ENCODE measurements around the gene CREB3L4. TPM values are rescaled to one million over a fixed set of nuclear protein-coding genes. Genes with fewer than 3 reads are reported as not detected.
A peak's percentile ranks its signal among the peaks of the same experiment; 100 is the strongest.

Gene CREB3L4, protein sequence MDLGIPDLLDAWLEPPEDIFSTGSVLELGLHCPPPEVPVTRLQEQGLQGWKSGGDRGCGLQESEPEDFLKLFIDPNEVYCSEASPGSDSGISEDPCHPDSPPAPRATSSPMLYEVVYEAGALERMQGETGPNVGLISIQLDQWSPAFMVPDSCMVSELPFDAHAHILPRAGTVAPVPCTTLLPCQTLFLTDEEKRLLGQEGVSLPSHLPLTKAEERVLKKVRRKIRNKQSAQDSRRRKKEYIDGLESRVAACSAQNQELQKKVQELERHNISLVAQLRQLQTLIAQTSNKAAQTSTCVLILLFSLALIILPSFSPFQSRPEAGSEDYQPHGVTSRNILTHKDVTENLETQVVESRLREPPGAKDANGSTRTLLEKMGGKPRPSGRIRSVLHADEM
- total RNA-seq (2021) (23.4 and 25.9 TPM in 2 replicates), Bru-seq, nascent RNA (percentile 47 among the genes with signal in this experiment), BruChase-seq, experiment 1, labeled RNA remaining after a 2-hour chase (percentile 53 among the genes with signal in this experiment), BruChase-seq, experiment 2, labeled RNA remaining after a 6-hour chase (percentile 60 among the genes with signal in this experiment)
- long read RNA-seq, transcript CREB3L4-205 (10 exons, 1,752 nt), result major isoform, 7 of 47 reads
- long read RNA-seq, partial matches to known transcripts, result 4 of 47 reads
- long read RNA-seq, other reads (novel, unspliced or antisense), result 28 of 47 reads

DNA sequence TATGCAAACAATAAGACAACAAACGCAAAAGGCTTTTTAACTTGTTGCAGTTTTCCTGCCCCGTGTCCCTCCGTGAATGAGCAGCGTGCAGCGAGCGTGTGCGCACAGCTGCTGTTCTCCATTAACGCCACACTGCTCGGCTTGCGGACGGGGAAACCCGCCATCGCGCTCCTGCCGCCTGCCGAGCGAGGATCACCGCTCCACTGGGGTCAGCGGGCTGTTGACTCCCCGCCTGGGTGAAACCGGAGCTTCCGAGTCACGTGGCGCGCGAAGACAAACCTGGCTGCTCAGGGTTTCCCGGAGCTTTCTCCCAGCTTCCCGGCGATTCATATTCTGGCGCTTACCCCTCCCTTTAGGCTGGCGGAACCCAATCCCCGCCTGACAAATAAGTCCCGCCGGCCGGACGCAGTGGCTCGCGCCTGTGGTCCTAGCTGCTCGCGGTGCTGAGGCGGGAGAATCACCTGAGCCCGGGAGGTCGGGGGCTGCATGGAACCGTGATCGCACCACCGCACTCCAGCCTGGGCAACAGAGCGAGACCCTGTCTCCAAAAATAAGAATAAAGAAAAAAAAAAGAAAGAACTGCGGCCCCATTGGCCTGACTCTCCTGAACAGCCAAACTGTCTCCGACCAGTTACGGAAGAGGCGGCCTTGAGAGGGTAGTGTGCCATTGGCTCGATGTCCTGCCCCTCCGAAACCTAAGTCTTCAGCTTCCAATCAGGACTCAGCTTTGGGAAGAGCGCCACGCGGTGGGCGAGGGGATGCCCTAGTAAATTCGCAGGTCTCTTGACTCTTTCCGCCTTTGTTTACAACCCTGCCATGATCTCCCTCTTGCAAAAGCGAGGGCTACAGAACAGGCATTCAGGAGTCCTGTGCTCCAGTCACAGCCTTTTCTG lies at the start of gene CREB3L4:
Gene CREB3L4, plus strand, starts transcription at position 796 of the 893 bp plus-strand sequence. CDS start 624 bp downstream, outside the sequence.
- no peaks in the 10 kb centered on the region for H4K20me1 ChIP-seq (ENCODE audit: insufficient read depth)
- H3K79me2 ChIP-seq (ENCODE audit: low read depth), result peaks cover 26% of the 10 kb centered on the region
- no TSS peak for BruUV-seq (replicated peaks)
- H3K36me3 ChIP-seq (ENCODE audit: low read depth), result no peaks in the 10 kb centered on the region
- H3K27ac ChIP-seq, result peak within 1 kb of the TSS; percentile 80
- no peaks in the 10 kb centered on the region for H3K9me3 ChIP-seq (ENCODE audit: insufficient read depth, low read depth)
- peak within 1 kb of the TSS; percentile 90 for H3K4me3 ChIP-seq
- peak within 1 kb of the TSS; percentile 98 for H3K4me2 ChIP-seq
- peaks cover 37% of the 10 kb centered on the region for H3K4me1 ChIP-seq (replicated peaks; ENCODE audit: insufficient read depth)
- no peaks in the 10 kb centered on the region for H3K27me3 ChIP-seq (ENCODE audit: insufficient read depth, low read depth)
- intact Hi-C loops (cut with micrococcal nuclease; ENCODE audit: unreplicated experiment), result loop anchor here (1.0 to 10.0 kb wide), 3 partner anchors 19 to 433 kb away; partner anchors contain the start of genes RAB13, S100A2 and S100A6
- peaks cover 59% of the 10 kb centered on the region for H3F3A ChIP-seq (ENCODE audit: insufficient read depth, low read depth)
- POLR2A ChIA-PET (ENCODE audit: unreplicated experiment), result interaction anchor here (0.5 to 1.7 kb wide), 11 partner anchors 10 to 1086 kb away, joined by 3 to 13 read pairs (median 3); partner anchors contain the start of genes GATAD2B, JTB and RAB13
- CTCF ChIA-PET, result interaction anchor here (0.6 to 1.4 kb wide), 3 partner anchors 10 to 430 kb away, joined by 3 to 6 read pairs (median 3); partner anchors contain the start of gene JTB
- DNase-seq, result peak; percentile 92 to 93
- no peak for TF ChIP-seq EZH2 (IDR thresholded peaks at IDR 0.05; ENCODE audit: low read depth)
- TF ChIP-seq, protein P1, sequence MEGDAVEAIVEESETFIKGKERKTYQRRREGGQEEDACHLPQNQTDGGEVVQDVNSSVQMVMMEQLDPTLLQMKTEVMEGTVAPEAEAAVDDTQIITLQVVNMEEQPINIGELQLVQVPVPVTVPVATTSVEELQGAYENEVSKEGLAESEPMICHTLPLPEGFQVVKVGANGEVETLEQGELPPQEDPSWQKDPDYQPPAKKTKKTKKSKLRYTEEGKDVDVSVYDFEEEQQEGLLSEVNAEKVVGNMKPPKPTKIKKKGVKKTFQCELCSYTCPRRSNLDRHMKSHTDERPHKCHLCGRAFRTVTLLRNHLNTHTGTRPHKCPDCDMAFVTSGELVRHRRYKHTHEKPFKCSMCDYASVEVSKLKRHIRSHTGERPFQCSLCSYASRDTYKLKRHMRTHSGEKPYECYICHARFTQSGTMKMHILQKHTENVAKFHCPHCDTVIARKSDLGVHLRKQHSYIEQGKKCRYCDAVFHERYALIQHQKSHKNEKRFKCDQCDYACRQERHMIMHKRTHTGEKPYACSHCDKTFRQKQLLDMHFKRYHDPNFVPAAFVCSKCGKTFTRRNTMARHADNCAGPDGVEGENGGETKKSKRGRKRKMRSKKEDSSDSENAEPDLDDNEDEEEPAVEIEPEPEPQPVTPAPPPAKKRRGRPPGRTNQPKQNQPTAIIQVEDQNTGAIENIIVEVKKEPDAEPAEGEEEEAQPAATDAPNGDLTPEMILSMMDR (conservative IDR thresholded peaks at IDR 0.05), result peak; percentile 58; the same call in 1 of the 2 replicates
- no peaks in the 10 kb centered on the region for H3K9me2 ChIP-seq (ENCODE audit: insufficient read depth)
- H2AFZ ChIP-seq, result peak within 1 kb of the TSS; percentile 89

DNA sequence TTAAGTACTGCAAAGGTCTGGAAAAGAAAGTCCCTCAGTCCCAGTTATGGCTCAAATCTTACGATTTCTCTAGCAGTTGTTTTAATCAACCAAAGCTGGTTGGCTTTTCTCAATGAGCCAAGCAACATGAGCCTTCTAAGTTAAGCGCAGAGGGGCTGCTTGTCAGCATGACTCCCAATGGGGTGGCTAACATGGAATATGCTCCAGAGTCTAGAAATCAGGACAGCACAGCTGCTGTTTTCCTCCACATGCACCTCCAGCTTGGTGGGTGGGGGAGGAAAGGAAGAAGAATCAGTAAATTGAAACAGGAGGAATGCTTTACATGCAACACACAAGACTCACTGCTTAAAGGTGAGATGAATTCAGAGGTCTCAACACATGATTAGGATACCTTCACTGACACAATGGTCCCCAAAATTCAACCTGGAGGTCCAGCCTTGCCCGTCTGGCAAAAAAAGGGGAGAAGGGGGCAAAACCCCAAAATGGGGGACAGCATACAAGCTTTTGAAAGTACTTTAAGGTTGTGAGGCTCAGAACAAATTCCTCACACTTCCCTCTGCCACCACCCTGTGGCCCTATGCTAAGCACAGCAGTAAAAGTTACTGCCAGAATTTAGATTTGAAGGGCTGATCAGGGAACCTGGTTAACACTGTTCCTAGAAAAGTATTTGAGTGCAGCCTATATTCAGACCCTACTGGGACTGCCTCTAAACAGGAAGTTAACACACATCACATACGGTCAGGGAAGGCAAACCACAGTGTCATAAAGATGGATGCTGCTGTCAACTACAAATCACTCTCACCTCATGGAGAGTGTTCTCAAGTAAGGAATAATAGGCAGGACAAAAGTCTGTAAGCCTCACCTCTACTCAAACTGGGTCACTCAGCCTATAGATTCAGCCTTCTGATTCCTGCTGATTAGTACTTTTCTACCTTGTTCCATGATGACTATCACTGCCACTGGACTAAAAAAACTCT lies 47.5 kb upstream of the CREB3L4 start:
- intact Hi-C loops (cut with micrococcal nuclease; ENCODE audit: unreplicated experiment), result loop anchor here (10.0 kb wide), 1 partner anchor 115 kb away; no protein-coding TSS in a partner anchor
- Histone ChIP-seq H3K4me2 (peak overlapping the region; percentile 87), H3K27ac (no peak overlapping the region), H3K4me1 (replicated peaks; ENCODE audit: insufficient read depth) (peaks cover 32% of the 10 kb centered on the region), H3F3A (ENCODE audit: insufficient read depth, low read depth) (peaks cover 15% of the 10 kb centered on the region; the same call in 1 of the 2 replicates), H4K20me1 (ENCODE audit: insufficient read depth) (peaks cover 63% of the 10 kb centered on the region), H3K36me3 (ENCODE audit: low read depth) (peaks cover 4% of the 10 kb centered on the region), H2AFZ (no peak overlapping the region), H3K4me3 (peak overlapping the region; percentile 70; the same call in 1 of the 2 replicates), H3K9me2 (ENCODE audit: insufficient read depth) (no peaks in the 10 kb centered on the region), H3K27me3 (ENCODE audit: insufficient read depth, low read depth) (no peaks in the 10 kb centered on the region), H3K9me3 (ENCODE audit: insufficient read depth, low read depth) (no peaks in the 10 kb centered on the region), H3K79me2 (ENCODE audit: low read depth) (peaks cover 70% of the 10 kb centered on the region)
- no TSS peak for BruUV-seq (replicated peaks)
- TF ChIP-seq, protein P1 (conservative IDR thresholded peaks at IDR 0.05), result no peak
- TF ChIP-seq EZH2 (IDR thresholded peaks at IDR 0.05; ENCODE audit: low read depth), result no peak
- ChIA-PET POLR2A (ENCODE audit: unreplicated experiment) (no interaction called here), CTCF (interaction anchor here (0.6 kb wide), 1 partner anchor 23 kb away, joined by 5 read pairs; no protein-coding TSS in a partner anchor)
- no peak for DNase-seq
